ENCODE results near the gene PHACTR3.

PHACTR3 gene

GRCh38 chr20:59792300-59792699 lies 188.0 kb downstream of the PHACTR3 start:
- DNase-seq: no peak
- intact Hi-C loops (cut with DNase I; ENCODE audit: low total_unique reads): no loop called here

GRCh38 chr20:59794555-59794954 lies 190.2 kb downstream of the PHACTR3 start:
- no peaks in the 10 kb centered on the region for H3K36me3 ChIP-seq
- H3K9me3 ChIP-seq: peaks cover 0 to 13% (median 12%) of the 10 kb centered on the region in 3 donors
- intact Hi-C loops (cut with DNase I; ENCODE audit: low total_unique reads): no loop called here
- no peak for TF ChIP-seq CTCF (IDR thresholded peaks at IDR 0.05)
- no peak overlapping the region for H3K27ac ChIP-seq
- no peaks in the 10 kb centered on the region for H3K4me1 ChIP-seq
- peaks cover 0 to 5% of the 10 kb centered on the region in 2 donors for H3K27me3 ChIP-seq
- no peak overlapping the region for H3K4me3 ChIP-seq
- DNase-seq: no peak

More at GRCh38 chr20:59792300-59792699, 188.0 kb downstream of the PHACTR3 start:
- Histone ChIP-seq H3K9me3 (peaks cover 0 to 13% (median 9%) of the 10 kb centered on the region in 3 donors), H3K27ac (no peak overlapping the region), H3K4me3 (no peak overlapping the region), H3K36me3 (no peaks in the 10 kb centered on the region), H3K4me1 (no peaks in the 10 kb centered on the region), H3K27me3 (peaks cover 0 to 8% of the 10 kb centered on the region in 2 donors)
- TF ChIP-seq CTCF (IDR thresholded peaks at IDR 0.05): no peak

- DNase-seq: no peak
- Histone ChIP-seq H3K27ac (no peak overlapping the region), H3K36me3 (no peaks in the 10 kb centered on the region), H3K27me3 (peaks cover 0 to 5% of the 10 kb centered on the region in 2 donors), H3K4me1 (no peaks in the 10 kb centered on the region), H3K4me3 (no peak overlapping the region), H3K9me3 (peaks cover 0 to 16% (median 0%) of the 10 kb centered on the region in 3 donors)
- intact Hi-C loops (cut with DNase I; ENCODE audit: low total_unique reads): no loop called here
- TF ChIP-seq CTCF (IDR thresholded peaks at IDR 0.05): no peak
These were observed 196.0 kb downstream of the PHACTR3 start for GRCh38 chr20:59800309-59800708.

- Histone ChIP-seq H3K27me3 (peaks cover 0 to 5% of the 10 kb centered on the region in 2 donors), H3K9me3 (peaks cover 0 to 11% (median 0%) of the 10 kb centered on the region in 3 donors), H3K36me3 (no peaks in the 10 kb centered on the region), H3K27ac (no peak overlapping the region), H3K4me3 (no peak overlapping the region), H3K4me1 (no peaks in the 10 kb centered on the region)
- no peak for DNase-seq
- no peak for TF ChIP-seq CTCF (IDR thresholded peaks at IDR 0.05)
- intact Hi-C loops (cut with DNase I; ENCODE audit: low total_unique reads): no loop called here
These were observed 197.7 kb downstream of the PHACTR3 start for GRCh38 chr20:59802018-59802417.

GRCh38 chr20:59802471-59803221 lies 198.3 kb downstream of the PHACTR3 start:
- Histone ChIP-seq H3K36me3 (no peaks in the 10 kb centered on the region), H3K9me3 (peaks cover 0 to 7% (median 0%) of the 10 kb centered on the region in 3 donors), H3K27me3 (peaks cover 0 to 5% of the 10 kb centered on the region in 2 donors), H3K27ac (no peak overlapping the region), H3K4me3 (no peak overlapping the region), H3K4me1 (no peaks in the 10 kb centered on the region)
- TF ChIP-seq CTCF (IDR thresholded peaks at IDR 0.05): no peak
- no peak for DNase-seq
- intact Hi-C loops (cut with DNase I; ENCODE audit: low total_unique reads): no loop called here

Measured in tibial artery (tissue), 4 donors.